MM.1S (cell line): ENCODE data around the gene SORCS2.

Experiments used
- DNase-seq: peaks from one replicate; pipeline ENCODE4 v3.0.0-alpha.2; 2015
- H2AFZ ChIP-seq: fragments of 300-600 bp; sonication (generic); 2 replicates; pipeline ENCODE4 v1.6.0; 2016; ENCODE audit warnings: antibody characterized with exemption, low read length
- H3F3A ChIP-seq: fragments of 300-600 bp; sonication (generic); 2 replicates; pipeline ENCODE4 v1.6.1; 2016; ENCODE audit warnings: mild to moderate bottlenecking, antibody characterized with exemption, low read length, moderate library complexity, mixed read lengths; ENCODE audit not compliant: insufficient read depth
- H3K27ac ChIP-seq: fragments of 300-600 bp; sonication (generic); 2 replicates; pipeline ENCODE4 v1.5.1; 2016; ENCODE audit warnings: mild to moderate bottlenecking, low read length
- H3K27me3 ChIP-seq: fragments of 300-600 bp; sonication (generic); replicated peaks from 2 replicates; pipeline ENCODE4 v1.6.0; 2016; ENCODE audit warnings: low read length; ENCODE audit not compliant: insufficient read depth
- H3K36me3 ChIP-seq: fragments of 300-600 bp; sonication (generic); replicated peaks from 2 replicates; pipeline ENCODE4 v1.6.1; 2016; ENCODE audit warnings: mild to moderate bottlenecking, low read length, mixed read lengths; ENCODE audit not compliant: insufficient read depth
- H3K4me1 ChIP-seq: fragments of 300-600 bp; sonication (generic); 2 replicates; pipeline ENCODE4 v1.6.1; 2016; ENCODE audit warnings: low read length, mixed read lengths
- H3K4me2 ChIP-seq: fragments of 300-600 bp; sonication (generic); 2 replicates; pipeline ENCODE4 v1.6.0; 2016; ENCODE audit warnings: low read depth, low read length
- H3K4me3 ChIP-seq: fragments of 300-600 bp; sonication (generic); 2 replicates; pipeline ENCODE4 v1.5.1; 2016; ENCODE audit warnings: low read length, mixed read lengths
- H3K79me2 ChIP-seq: fragments of 300-600 bp; sonication (generic); 2 replicates; pipeline ENCODE4 v1.6.1; 2016; ENCODE audit warnings: mixed run types, low read length, mixed read lengths
- H3K9ac ChIP-seq: fragments of 300-600 bp; sonication (generic); 2 replicates; pipeline ENCODE4 v1.6.1; 2016; ENCODE audit warnings: low read length, mixed read lengths
- H3K9me2 ChIP-seq: fragments of 300-600 bp; sonication (generic); replicated peaks from 2 replicates; pipeline ENCODE4 v1.6.1; 2016; ENCODE audit warnings: mild to moderate bottlenecking, low read length, mixed read lengths; ENCODE audit not compliant: insufficient read depth
- H3K9me3 ChIP-seq: fragments of 300-600 bp; sonication (generic); replicated peaks from 2 replicates; pipeline ENCODE4 v1.6.1; 2016; ENCODE audit warnings: mild to moderate bottlenecking, low read length, mixed read lengths; ENCODE audit not compliant: insufficient read depth
- H4K20me1 ChIP-seq: fragments of 300-600 bp; sonication (generic); 2 replicates; pipeline ENCODE4 v1.6.1; 2016; ENCODE audit warnings: mild to moderate bottlenecking, low read length, moderate library complexity, mixed read lengths; ENCODE audit not compliant: insufficient read depth
- EZH2 ChIP-seq: fragments of 300-600 bp; sonication (generic); optimal IDR thresholded peaks from 2 replicates; pipeline ENCODE3; 2017; ENCODE audit warnings: low read depth, mild to moderate bottlenecking, antibody characterized with exemption, low read length, mixed read lengths
- EZH2phosphoT487 ChIP-seq: fragments of 300-600 bp; sonication (generic); IDR thresholded peaks from 2 replicates; pipeline ENCODE4 v1.6.1; 2018; ENCODE audit warnings: antibody characterized with exemption, low read length
- TF ChIP-seq, protein P1 (sequence below): fragments of 300-600 bp; sonication (generic); IDR thresholded peaks from 2 replicates; pipeline ENCODE4 v1.5.1; 2016; ENCODE audit warnings: antibody characterized with exemption, low read length, mixed read lengths

SORCS2 gene

DNA sequence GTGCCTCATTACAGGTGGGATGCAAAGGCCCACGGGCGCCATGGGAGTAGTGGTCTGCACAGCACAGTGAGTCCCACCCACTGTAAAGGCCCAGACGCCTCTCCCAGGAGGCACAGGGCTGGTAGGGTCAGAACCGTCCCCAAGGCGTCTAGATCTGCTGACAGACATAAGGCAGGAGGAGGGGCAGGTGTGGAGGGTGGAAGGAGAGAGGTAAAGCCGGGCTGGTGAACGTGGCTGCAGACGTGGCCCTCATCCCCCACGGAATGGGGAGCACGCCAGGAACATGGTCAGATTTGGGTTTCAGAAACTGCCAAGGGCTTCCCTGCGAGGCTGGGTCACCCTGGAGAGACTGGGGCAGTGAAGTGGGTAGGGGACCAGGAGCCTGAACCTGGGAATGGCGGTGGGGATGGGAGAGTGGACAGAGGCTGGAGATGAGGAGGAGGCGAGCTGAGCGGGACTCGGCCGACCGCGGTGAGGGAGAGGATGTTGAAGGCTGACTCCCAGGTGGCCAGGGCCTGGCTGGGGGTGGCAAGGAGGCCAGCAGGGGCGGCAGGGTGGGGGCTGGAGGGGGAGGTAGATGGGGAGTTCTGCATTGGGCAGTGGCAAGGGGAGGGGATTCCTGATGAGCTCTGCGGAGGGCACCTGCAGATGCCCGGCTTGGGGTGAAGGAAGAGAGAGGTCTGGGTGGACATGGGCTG lies 562.4 kb downstream of the SORCS2 start:
- peak overlapping the region; percentile 86; the same call in 1 of the 2 replicates for H3K27ac ChIP-seq
- H3K4me2 ChIP-seq = peak overlapping the region; percentile 54
- TF ChIP-seq EZH2phosphoT487 (no peak), EZH2 (no peak)
- TF ChIP-seq, protein P1, sequence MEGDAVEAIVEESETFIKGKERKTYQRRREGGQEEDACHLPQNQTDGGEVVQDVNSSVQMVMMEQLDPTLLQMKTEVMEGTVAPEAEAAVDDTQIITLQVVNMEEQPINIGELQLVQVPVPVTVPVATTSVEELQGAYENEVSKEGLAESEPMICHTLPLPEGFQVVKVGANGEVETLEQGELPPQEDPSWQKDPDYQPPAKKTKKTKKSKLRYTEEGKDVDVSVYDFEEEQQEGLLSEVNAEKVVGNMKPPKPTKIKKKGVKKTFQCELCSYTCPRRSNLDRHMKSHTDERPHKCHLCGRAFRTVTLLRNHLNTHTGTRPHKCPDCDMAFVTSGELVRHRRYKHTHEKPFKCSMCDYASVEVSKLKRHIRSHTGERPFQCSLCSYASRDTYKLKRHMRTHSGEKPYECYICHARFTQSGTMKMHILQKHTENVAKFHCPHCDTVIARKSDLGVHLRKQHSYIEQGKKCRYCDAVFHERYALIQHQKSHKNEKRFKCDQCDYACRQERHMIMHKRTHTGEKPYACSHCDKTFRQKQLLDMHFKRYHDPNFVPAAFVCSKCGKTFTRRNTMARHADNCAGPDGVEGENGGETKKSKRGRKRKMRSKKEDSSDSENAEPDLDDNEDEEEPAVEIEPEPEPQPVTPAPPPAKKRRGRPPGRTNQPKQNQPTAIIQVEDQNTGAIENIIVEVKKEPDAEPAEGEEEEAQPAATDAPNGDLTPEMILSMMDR = no peak

DNA sequence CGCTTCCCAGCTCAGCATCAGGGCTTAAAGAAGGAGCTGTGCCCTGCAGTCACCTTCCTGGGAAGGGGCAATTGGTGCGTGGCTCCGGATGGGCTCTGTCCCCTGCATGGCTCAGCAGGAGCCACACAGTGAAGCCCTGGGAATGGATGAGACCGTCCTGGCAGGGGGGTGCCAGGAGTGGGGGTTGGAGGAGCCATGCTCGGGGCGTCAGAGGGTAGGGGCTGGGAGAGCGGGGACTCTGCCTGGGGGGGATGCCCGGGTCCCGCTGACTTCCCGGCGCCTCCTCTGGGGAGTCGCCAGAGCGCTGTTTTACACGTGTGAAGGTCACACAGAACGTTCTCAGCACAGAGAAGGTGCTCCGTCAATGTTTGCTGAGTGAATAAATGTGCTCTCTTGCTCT lies 563.2 kb downstream of the SORCS2 start:
- Histone ChIP-seq H3K27me3 (peaks cover 34% of the 10 kb centered on the region), H3K4me1 (peaks cover 27% of the 10 kb centered on the region), H3F3A (peaks cover 24% of the 10 kb centered on the region), H3K4me2 (peak overlapping the region; percentile 35; the same call in 1 of the 2 replicates), H3K4me3 (peak overlapping the region; percentile 34), H3K9ac (no peak overlapping the region), H3K9me3 (no peaks in the 10 kb centered on the region), H3K9me2 (no peaks in the 10 kb centered on the region), H3K36me3 (no peaks in the 10 kb centered on the region), H2AFZ (no peak overlapping the region), H3K79me2 (peaks cover 37% of the 10 kb centered on the region), H4K20me1 (no peaks in the 10 kb centered on the region), H3K27ac (no peak overlapping the region)
- TF ChIP-seq EZH2phosphoT487 (no peak), EZH2 (no peak)
- TF ChIP-seq, protein P1 = no peak
- DNase-seq = no peak

More for the DNA sequence above, 562.4 kb downstream of the SORCS2 start:
- no peaks in the 10 kb centered on the region for H3K9me2 ChIP-seq
- H3K9me3 ChIP-seq = no peaks in the 10 kb centered on the region
- peaks cover 34% of the 10 kb centered on the region for H3K4me1 ChIP-seq
- H4K20me1 ChIP-seq = no peaks in the 10 kb centered on the region
- peaks cover 42% of the 10 kb centered on the region for H3K27me3 ChIP-seq
- peak overlapping the region; percentile 55 for H3K9ac ChIP-seq
- DNase-seq = no peak
- H3F3A ChIP-seq = peaks cover 25% of the 10 kb centered on the region
- H3K36me3 ChIP-seq = no peaks in the 10 kb centered on the region
- H3K4me3 ChIP-seq = peak overlapping the region; percentile 59
- peaks cover 37% of the 10 kb centered on the region for H3K79me2 ChIP-seq
- H2AFZ ChIP-seq = no peak overlapping the region

DNA sequence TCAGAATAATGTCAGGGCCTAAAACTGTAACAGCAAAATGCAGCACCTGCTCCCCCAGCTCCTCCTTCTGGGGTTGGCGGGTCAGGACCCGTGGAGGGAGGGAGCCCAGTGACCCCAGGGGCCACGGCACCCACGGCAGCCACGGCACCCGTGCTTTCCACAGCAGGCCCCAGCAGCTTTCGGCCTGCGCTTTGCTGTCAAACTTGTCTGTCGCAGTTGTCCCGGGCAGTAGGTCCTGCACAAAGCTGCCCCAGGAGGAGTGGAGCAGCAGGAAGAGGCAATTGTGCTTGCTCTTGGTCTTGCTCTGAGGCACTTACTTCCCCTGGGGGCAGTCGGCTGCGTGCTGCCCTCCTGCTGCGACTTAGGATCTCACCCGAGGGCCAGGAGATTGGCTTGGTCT lies 563.7 kb downstream of the SORCS2 start:
- H3K27me3 ChIP-seq = peaks cover 32% of the 10 kb centered on the region
- no peaks in the 10 kb centered on the region for H4K20me1 ChIP-seq
- H3K9me3 ChIP-seq = no peaks in the 10 kb centered on the region
- DNase-seq = no peak
- TF ChIP-seq EZH2 = no peak
- H3K4me1 ChIP-seq = peaks cover 22% of the 10 kb centered on the region
- no peak overlapping the region for H2AFZ ChIP-seq
- no peak overlapping the region for H3K9ac ChIP-seq
- H3K4me2 ChIP-seq = peak overlapping the region; percentile 35; the same call in 1 of the 2 replicates
- H3K27ac ChIP-seq = no peak overlapping the region
- H3K36me3 ChIP-seq = no peaks in the 10 kb centered on the region
- no peak overlapping the region for H3K4me3 ChIP-seq
- no peaks in the 10 kb centered on the region for H3K9me2 ChIP-seq
- H3K79me2 ChIP-seq = peaks cover 37% of the 10 kb centered on the region
- peaks cover 19% of the 10 kb centered on the region for H3F3A ChIP-seq
